Sigmoid colon (tissue), 4 donors: Measurements from ENCODE around the gene PA2G4.

ENCODE experiments used
- CTCF ChIP-seq, 4 experiments: fragments of 450-650 bp in 3 of 4; fragments of 200-600 bp in 1 of 4; IDR thresholded peaks; one replicate each; pipeline ENCODE4 v1.5.1; 2016 to 2019; ENCODE audit warnings: antibody characterized with exemption in 4 of 4, mild to moderate bottlenecking in 3 of 4, moderate library complexity in 2 of 4
- EP300 ChIP-seq, 4 donors: sonication (generic); formaldehyde crosslinking; IDR thresholded peaks; one replicate each; pipeline ENCODE4 v1.6.1; 2017; ENCODE audit warnings: antibody characterized with exemption in 4 of 4
- POLR2A ChIP-seq, 2 donors: fragments of 450-650 bp; IDR thresholded peaks; one replicate each; pipeline ENCODE4 v1.6.1; 2016; ENCODE audit warnings: antibody characterized with exemption in 2 of 2, mild to moderate bottlenecking in 2 of 2, moderate library complexity in 2 of 2
- POLR2AphosphoS5 ChIP-seq, 4 donors: sonication (generic); formaldehyde crosslinking; IDR thresholded peaks; one replicate each; pipeline ENCODE4 v1.6.1; 2017; ENCODE audit warnings: antibody characterized with exemption in 4 of 4

- TF ChIP-seq CTCF (IDR thresholded peaks at IDR 0.05) (no peak), EP300 (IDR thresholded peaks at IDR 0.05) (no peak), POLR2A (IDR thresholded peaks at IDR 0.05) (no peak), POLR2AphosphoS5 (IDR thresholded peaks at IDR 0.05) (no peak)
Measured at GRCh38 chr12:56130876-56131275, 26.5 kb downstream of the PA2G4 start.
